ENCODE data around the gene GJC2. TPM values are rescaled to one million over a fixed set of nuclear protein-coding genes. Genes with fewer than 3 reads are reported as not detected.

GJC2 gene
- total and polyA plus RNA-seq, 2 donors from 2014 or later: 0.73 to 6.0 TPM

DNA sequence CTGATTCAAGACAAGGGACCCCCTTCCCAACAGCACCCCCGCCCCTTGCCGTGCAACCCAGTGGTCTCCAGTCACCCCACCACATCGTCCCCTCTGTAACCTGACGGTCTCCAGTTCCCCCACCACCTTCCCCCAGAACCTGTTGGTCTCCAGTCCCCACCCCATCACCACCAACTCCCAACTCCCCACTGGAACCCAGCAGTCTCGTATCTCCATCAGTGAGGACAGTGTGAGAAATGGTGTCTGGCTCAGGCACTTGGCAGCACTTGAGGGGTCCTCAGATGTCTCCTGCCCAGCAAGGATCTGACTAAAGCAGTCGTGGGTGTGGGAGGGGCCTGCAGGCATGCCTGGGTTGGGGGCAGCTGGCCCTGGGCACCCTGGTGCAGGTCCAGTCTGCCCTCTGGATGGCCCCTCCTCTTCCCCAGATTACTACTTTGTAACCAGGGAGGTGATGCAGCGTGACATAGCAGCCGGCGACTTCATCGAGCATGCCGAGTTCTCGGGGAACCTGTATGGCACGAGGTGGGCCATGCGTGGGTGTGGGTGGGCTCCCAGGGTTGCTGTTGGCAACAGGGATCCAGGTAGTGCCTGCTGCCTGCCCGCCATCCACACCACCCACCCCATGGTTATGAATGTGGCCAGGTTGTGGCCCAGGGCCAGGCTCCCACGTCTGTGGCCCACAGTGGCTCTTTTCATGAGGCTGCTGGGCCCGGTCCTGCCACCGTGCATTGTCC is 3.1 kb upstream of the GJC2 start:
- Histone ChIP-seq H3K4me1 (ENCODE audit: control insufficient read depth in 2 of 3, insufficient read depth in 2 of 3, low read depth in 1 of 3, low read length in 3 of 3) (peaks cover 0 to 50% (median 21%) of the 10 kb centered on the region in 3 donors), H3K27ac (ENCODE audit: low read depth in 2 of 2, low read length in 2 of 2) (no peak overlapping the region), H3K27me3 (ENCODE audit: control insufficient read depth, insufficient read depth, low read length) (no peaks in the 10 kb centered on the region), H3K4me3 (ENCODE audit: low read length in 3 of 3) (no peak overlapping the region), H3K9me3 (ENCODE audit: control insufficient read depth in 2 of 3, insufficient read depth in 1 of 3, low read length in 3 of 3) (no peaks in the 10 kb centered on the region), H3K9ac (ENCODE audit: low read length in 3 of 3) (no peak overlapping the region), H3K36me3 (ENCODE audit: control insufficient read depth in 2 of 3, insufficient read depth in 3 of 3, low read length in 3 of 3) (peaks cover 0 to 13% (median 0%) of the 10 kb centered on the region in 3 donors)
- DNase-seq (peak in 2 of 5 donors; percentile 33 to 64), FAIRE-seq (no peak)
- intact Hi-C loops (cut with DNase I): no loop called here
- TF ChIP-seq, protein P1, sequence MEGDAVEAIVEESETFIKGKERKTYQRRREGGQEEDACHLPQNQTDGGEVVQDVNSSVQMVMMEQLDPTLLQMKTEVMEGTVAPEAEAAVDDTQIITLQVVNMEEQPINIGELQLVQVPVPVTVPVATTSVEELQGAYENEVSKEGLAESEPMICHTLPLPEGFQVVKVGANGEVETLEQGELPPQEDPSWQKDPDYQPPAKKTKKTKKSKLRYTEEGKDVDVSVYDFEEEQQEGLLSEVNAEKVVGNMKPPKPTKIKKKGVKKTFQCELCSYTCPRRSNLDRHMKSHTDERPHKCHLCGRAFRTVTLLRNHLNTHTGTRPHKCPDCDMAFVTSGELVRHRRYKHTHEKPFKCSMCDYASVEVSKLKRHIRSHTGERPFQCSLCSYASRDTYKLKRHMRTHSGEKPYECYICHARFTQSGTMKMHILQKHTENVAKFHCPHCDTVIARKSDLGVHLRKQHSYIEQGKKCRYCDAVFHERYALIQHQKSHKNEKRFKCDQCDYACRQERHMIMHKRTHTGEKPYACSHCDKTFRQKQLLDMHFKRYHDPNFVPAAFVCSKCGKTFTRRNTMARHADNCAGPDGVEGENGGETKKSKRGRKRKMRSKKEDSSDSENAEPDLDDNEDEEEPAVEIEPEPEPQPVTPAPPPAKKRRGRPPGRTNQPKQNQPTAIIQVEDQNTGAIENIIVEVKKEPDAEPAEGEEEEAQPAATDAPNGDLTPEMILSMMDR (IDR thresholded peaks at IDR 0.05; ENCODE audit: borderline replicate concordance, extremely low read depth, insufficient read depth): no peak

DNA sequence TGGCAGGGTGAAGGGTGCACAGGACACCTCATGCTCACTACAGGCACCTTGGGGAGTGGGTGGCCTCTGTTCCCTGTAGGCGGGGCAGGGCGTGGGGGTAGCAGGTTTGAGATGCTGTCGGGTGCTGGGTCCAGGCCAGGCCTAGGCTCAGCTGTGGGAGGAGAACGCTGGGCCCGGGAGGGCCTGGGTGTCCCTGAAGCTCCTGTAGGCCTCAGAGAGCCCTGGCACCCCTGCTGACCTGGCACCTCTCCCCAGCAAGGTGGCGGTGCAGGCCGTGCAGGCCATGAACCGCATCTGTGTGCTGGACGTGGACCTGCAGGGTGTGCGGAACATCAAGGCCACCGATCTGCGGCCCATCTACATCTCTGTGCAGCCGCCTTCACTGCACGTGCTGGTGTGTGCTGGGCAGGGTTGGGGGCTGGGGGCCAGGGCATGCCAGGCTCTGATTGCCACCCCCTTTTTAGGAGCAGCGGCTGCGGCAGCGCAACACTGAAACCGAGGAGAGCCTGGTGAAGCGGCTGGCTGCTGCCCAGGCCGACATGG is 2.5 kb upstream of the GJC2 start:
- no peak for FAIRE-seq
- Histone ChIP-seq H3K27me3 (ENCODE audit: control insufficient read depth, insufficient read depth, low read length) (no peaks in the 10 kb centered on the region), H3K27ac (ENCODE audit: low read depth in 2 of 2, low read length in 2 of 2) (peak overlapping the region in 1 of 2 donors; percentile 7), H3K9me3 (ENCODE audit: control insufficient read depth in 2 of 3, insufficient read depth in 1 of 3, low read length in 3 of 3) (no peaks in the 10 kb centered on the region), H3K4me1 (ENCODE audit: control insufficient read depth in 2 of 3, insufficient read depth in 2 of 3, low read depth in 1 of 3, low read length in 3 of 3) (peaks cover 0 to 44% (median 18%) of the 10 kb centered on the region in 3 donors), H3K36me3 (ENCODE audit: control insufficient read depth in 2 of 3, insufficient read depth in 3 of 3, low read length in 3 of 3) (peaks cover 0 to 13% (median 0%) of the 10 kb centered on the region in 3 donors), H3K4me3 (ENCODE audit: low read length in 3 of 3) (no peak overlapping the region), H3K9ac (ENCODE audit: low read length in 3 of 3) (no peak overlapping the region)
- intact Hi-C loops (cut with DNase I): no loop called here
- peak in 2 of 5 donors; percentile 36 to 71 for DNase-seq
- TF ChIP-seq, protein P1 (IDR thresholded peaks at IDR 0.05; ENCODE audit: borderline replicate concordance, extremely low read depth, insufficient read depth): no peak

DNA sequence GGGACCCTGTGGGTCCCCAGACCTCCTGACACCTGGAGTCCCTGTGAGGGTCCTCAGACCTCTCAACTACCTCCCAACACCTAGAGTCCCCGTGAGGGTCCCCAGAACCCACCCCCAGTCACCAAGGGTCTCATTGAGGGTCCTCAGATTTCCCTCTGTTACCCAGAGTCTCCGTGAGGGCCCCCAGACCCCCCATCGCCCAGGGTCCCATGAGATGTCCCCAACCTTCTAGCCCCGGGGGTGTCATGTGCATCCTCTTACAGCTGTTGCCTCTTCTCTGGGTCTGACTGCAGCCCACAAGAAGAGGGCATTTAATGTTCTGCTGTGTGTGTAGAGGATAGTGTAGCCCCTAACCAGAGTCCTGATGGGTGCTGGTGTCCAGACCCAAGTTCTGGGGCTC is 2.0 kb upstream of the GJC2 start:
- H3K9me3 ChIP-seq (ENCODE audit: control insufficient read depth in 2 of 3, insufficient read depth in 1 of 3, low read length in 3 of 3): no peaks in the 10 kb centered on the region
- FAIRE-seq (no peak), DNase-seq (peak in 2 of 5 donors; percentile 29 to 51)
- no peaks in the 10 kb centered on the region for H3K27me3 ChIP-seq (ENCODE audit: control insufficient read depth, insufficient read depth, low read length)
- TF ChIP-seq, protein P1 (IDR thresholded peaks at IDR 0.05; ENCODE audit: borderline replicate concordance, extremely low read depth, insufficient read depth): no peak
- H3K4me1 ChIP-seq (ENCODE audit: control insufficient read depth in 2 of 3, insufficient read depth in 2 of 3, low read depth in 1 of 3, low read length in 3 of 3): peaks cover 0 to 39% (median 13%) of the 10 kb centered on the region in 3 donors
- H3K36me3 ChIP-seq (ENCODE audit: control insufficient read depth in 2 of 3, insufficient read depth in 3 of 3, low read length in 3 of 3): peaks cover 0 to 13% (median 0%) of the 10 kb centered on the region in 3 donors
- H3K4me3 ChIP-seq (ENCODE audit: low read length in 3 of 3): no peak overlapping the region
- no peak overlapping the region for H3K9ac ChIP-seq (ENCODE audit: low read length in 3 of 3)
- intact Hi-C loops (cut with DNase I): no loop called here
- H3K27ac ChIP-seq (ENCODE audit: low read depth in 2 of 2, low read length in 2 of 2): no peak overlapping the region
